Iris pigment epithelial cell (primary cell): Measurements from ENCODE around the gene FFAR1.
"Not testable (repeated sequence)": the region's sequence is repeated elsewhere in the genome, so short reads cannot be mapped to it uniquely, and the experiment has no call there.

Experiments
- DNase-seq: peaks from one replicate; pipeline ENCODE4 v3.0.0-alpha.2; 2011; ENCODE audit warnings: low read depth

Gene FFAR1

GRCh38 chr19:35360880-35361420, 13.2 kb downstream of the FFAR1 start:
- DNase-seq = no peak

- DNase-seq = no peak
Observed at GRCh38 chr19:35362261-35363000, 14.7 kb downstream of the FFAR1 start.

- DNase-seq = no peak
Observed at GRCh38 chr19:35363001-35363590, 15.4 kb downstream of the FFAR1 start.

- DNase-seq = no peak
Observed at GRCh38 chr19:35363711-35364425, 16.2 kb downstream of the FFAR1 start.

- no peak for DNase-seq
Observed at GRCh38 chr19:35365303-35365702, 17.6 kb downstream of the FFAR1 start.

- DNase-seq = no peak
Observed at GRCh38 chr19:35368378-35368777, 20.7 kb downstream of the FFAR1 start.

- no peak for DNase-seq
Observed at GRCh38 chr19:35369522-35369921, 21.8 kb downstream of the FFAR1 start.

GRCh38 chr19:35370722-35371121, 23.0 kb downstream of the FFAR1 start, which contains the start of gene GPR42:
TSS of gene GPR42 (plus strand) at chr19:35371068. CDS start at chr19:35371360, 292 bp downstream.
- DNase-seq = no peak

GRCh38 chr19:35373492-35373891, 25.8 kb downstream of the FFAR1 start:
- DNase-seq = no peak

- DNase-seq = not testable (repeated sequence)
Observed at GRCh38 chr19:35374031-35374430, 26.3 kb downstream of the FFAR1 start.

- DNase-seq = no peak
Observed at GRCh38 chr19:35375505-35376307, 28.0 kb downstream of the FFAR1 start.

GRCh38 chr19:35377656-35378055, 30.0 kb downstream of the FFAR1 start:
- no peak for DNase-seq

- DNase-seq = no peak
Observed at GRCh38 chr19:35378356-35378755, 30.7 kb downstream of the FFAR1 start.

GRCh38 chr19:35379545-35379944, 31.8 kb downstream of the FFAR1 start:
- not testable (repeated sequence) for DNase-seq

- DNase-seq = no peak
Observed at GRCh38 chr19:35379992-35380391, 32.3 kb downstream of the FFAR1 start.

GRCh38 chr19:35380450-35381124, 32.9 kb downstream of the FFAR1 start:
- no peak for DNase-seq

- no peak for DNase-seq
Observed at GRCh38 chr19:35381318-35381717, 33.6 kb downstream of the FFAR1 start.

GRCh38 chr19:35381926-35382325, 34.2 kb downstream of the FFAR1 start:
- no peak for DNase-seq

- no peak for DNase-seq
Observed at GRCh38 chr19:35383536-35383935, 35.8 kb downstream of the FFAR1 start.

- no peak for DNase-seq
Observed at GRCh38 chr19:35388277-35389054, 40.8 kb downstream of the FFAR1 start.
